Tibial nerve (tissue), 4 donors: ENCODE data around the gene COA5. TPM values are rescaled to one million over a fixed set of nuclear protein-coding genes. Genes with fewer than 3 reads are reported as not detected.

Experiments
- DNase-seq, 2 donors: peaks; one replicate each; pipeline ENCODE4 v3.0.0-alpha.2; 2019; ENCODE audit warnings: low spot score in 2 of 2
- H3K27ac ChIP-seq, 4 donors: fragments of 200-600 bp; sonication (generic) in 3 of 4; one replicate each; pipeline ENCODE4 v1.5.1; 2017 to 2019; ENCODE audit warnings: mild to moderate bottlenecking in 1 of 4
- H3K27me3 ChIP-seq, 2 donors: fragments of 200-600 bp; sonication (generic) in 1 of 2; one replicate each; pipeline versions ENCODE4 v1.5.1 to v1.6.0; 2017 to 2019
- H3K36me3 ChIP-seq, 3 donors: fragments of 200-600 bp; sonication (generic); one replicate each; pipeline ENCODE4 v1.5.1; 2018 to 2019
- H3K4me1 ChIP-seq, 4 donors: fragments of 200-600 bp; sonication (generic) in 3 of 4; one replicate each; pipeline ENCODE4 v1.5.1; 2017 to 2019
- H3K4me3 ChIP-seq, 4 donors: fragments of 200-600 bp; sonication (generic) in 3 of 4; one replicate each; pipeline ENCODE4 v1.5.1; 2017 to 2019; ENCODE audit warnings: mild to moderate bottlenecking in 1 of 4, moderate library complexity in 1 of 4
- H3K9me3 ChIP-seq, 4 donors: fragments of 200-600 bp; sonication (generic) in 3 of 4; one replicate each; pipeline ENCODE4 v1.5.1; 2017 to 2019
- CTCF ChIP-seq, 5 experiments: fragments of 200-600 bp in 3 of 5; fragments of 450-650 bp in 2 of 5; sonication (generic) in 3 of 5; IDR thresholded peaks; one replicate each; pipeline ENCODE4 v1.5.1; 2016 to 2019; ENCODE audit warnings: antibody characterized with exemption in 5 of 5, mild to moderate bottlenecking in 3 of 5, moderate library complexity in 2 of 5
- EP300 ChIP-seq, 2 donors: sonication (generic); formaldehyde crosslinking; IDR thresholded peaks; one replicate each; pipeline ENCODE4 v1.6.1; 2017; ENCODE audit warnings: antibody characterized with exemption in 2 of 2, mild to moderate bottlenecking in 1 of 2
- POLR2A ChIP-seq, 2 donors: fragments of 450-650 bp; IDR thresholded peaks; one replicate each; pipeline ENCODE4 v1.6.1; 2017; ENCODE audit warnings: antibody characterized with exemption in 2 of 2, mild to moderate bottlenecking in 2 of 2, moderate library complexity in 2 of 2
- WGBS, 2 donors: methylation state at CpG; one replicate each; pipeline ENCODE4 v1.1.5; 2018; 5-methylcytosine and 5-hydroxymethylcytosine counted together
- total RNA-seq, 4 donors: library from RNA; depleted of rRNA; stranded (reverse); fragments of >200 nt; gene quantifications; one replicate each; pipeline ENCODE4 v1.1.0, GENCODE V29; 2016

Gene COA5
- total RNA-seq, 4 donors from 2014 or later = 23.1 to 46.8 (median 33.7) TPM

GRCh38 chr2:98649992-98650375 is 41.7 kb upstream of the COA5 start:
- no peak for DNase-seq
- no peak overlapping the region for H3K27ac ChIP-seq
- WGBS, 2 donors = 91 to 97% methylated on average over 1 of the region's 1 CpG
- H3K4me1 ChIP-seq = peaks cover 0 to 4% (median 0%) of the 10 kb centered on the region in 4 donors
- no peak for TF ChIP-seq EP300 (IDR thresholded peaks at IDR 0.05)
- no peak for TF ChIP-seq POLR2A (IDR thresholded peaks at IDR 0.05)
- TF ChIP-seq CTCF (IDR thresholded peaks at IDR 0.05) = no peak
- H3K4me3 ChIP-seq = no peak overlapping the region
- peaks cover 0 to 4% (median 0%) of the 10 kb centered on the region in 4 donors for H3K9me3 ChIP-seq
- peaks cover 0 to 17% (median 0%) of the 10 kb centered on the region in 3 donors for H3K36me3 ChIP-seq
- H3K27me3 ChIP-seq = no peaks in the 10 kb centered on the region

GRCh38 chr2:98649135-98649991 is 41.1 kb upstream of the COA5 start:
- Histone ChIP-seq H3K27me3 (no peaks in the 10 kb centered on the region), H3K4me3 (no peak overlapping the region), H3K27ac (no peak overlapping the region), H3K36me3 (peaks cover 0 to 22% (median 0%) of the 10 kb centered on the region in 3 donors), H3K4me1 (peaks cover 0 to 4% (median 0%) of the 10 kb centered on the region in 4 donors), H3K9me3 (peaks cover 0 to 4% (median 0%) of the 10 kb centered on the region in 4 donors)
- 15 to 26% methylated on average over 4 of the region's 4 CpGs for WGBS, 2 donors
- TF ChIP-seq CTCF (IDR thresholded peaks at IDR 0.05) (peak; percentile 93 to 98 (median 96)), POLR2A (IDR thresholded peaks at IDR 0.05) (no peak)
- DNase-seq = peak; percentile 78 to 96

GRCh38 chr2:98648451-98648850 is 40.1 kb upstream of the COA5 start:
- H3K27ac ChIP-seq = no peak overlapping the region
- TF ChIP-seq EP300 (IDR thresholded peaks at IDR 0.05) (no peak), CTCF (IDR thresholded peaks at IDR 0.05) (no peak), POLR2A (IDR thresholded peaks at IDR 0.05) (no peak)
- DNase-seq = no peak
- peaks cover 0 to 4% (median 0%) of the 10 kb centered on the region in 4 donors for H3K4me1 ChIP-seq
- H3K27me3 ChIP-seq = no peaks in the 10 kb centered on the region
- WGBS, 2 donors = 85 to 88% methylated on average over 4 of the region's 4 CpGs
- H3K36me3 ChIP-seq = peaks cover 0 to 26% (median 0%) of the 10 kb centered on the region in 3 donors
- no peak overlapping the region for H3K4me3 ChIP-seq
- H3K9me3 ChIP-seq = peaks cover 0 to 4% (median 0%) of the 10 kb centered on the region in 4 donors

- Histone ChIP-seq H3K4me1 (peaks cover 0 to 4% (median 0%) of the 10 kb centered on the region in 4 donors), H3K36me3 (peaks cover 0 to 32% (median 0%) of the 10 kb centered on the region in 3 donors), H3K27me3 (no peaks in the 10 kb centered on the region), H3K4me3 (no peak overlapping the region), H3K27ac (no peak overlapping the region), H3K9me3 (peaks cover 0 to 4% (median 0%) of the 10 kb centered on the region in 4 donors)
- TF ChIP-seq CTCF (IDR thresholded peaks at IDR 0.05) (no peak), POLR2A (IDR thresholded peaks at IDR 0.05) (no peak), EP300 (IDR thresholded peaks at IDR 0.05) (no peak)
- no peak for DNase-seq
- 81 to 86% methylated on average over 5 of the region's 5 CpGs for WGBS, 2 donors
These were observed 39.3 kb upstream of the COA5 start for GRCh38 chr2:98647636-98648035.

GRCh38 chr2:98643496-98644100 is 35.3 kb upstream of the COA5 start:
- TF ChIP-seq CTCF (IDR thresholded peaks at IDR 0.05) (no peak), EP300 (IDR thresholded peaks at IDR 0.05) (no peak), POLR2A (IDR thresholded peaks at IDR 0.05) (no peak)
- no peaks in the 10 kb centered on the region for H3K9me3 ChIP-seq
- H3K27me3 ChIP-seq = no peaks in the 10 kb centered on the region
- H3K4me3 ChIP-seq = no peak overlapping the region
- peaks cover 0 to 44% (median 0%) of the 10 kb centered on the region in 3 donors for H3K36me3 ChIP-seq
- no peak for DNase-seq
- WGBS, 2 donors = 88 to 91% methylated on average over 5 of the region's 5 CpGs
- no peaks in the 10 kb centered on the region for H3K4me1 ChIP-seq
- no peak overlapping the region for H3K27ac ChIP-seq
